ENCODE results near the gene SHLD1. TPM values are rescaled to one million over a fixed set of nuclear protein-coding genes. Genes with fewer than 3 reads are reported as not detected.
A peak's percentile ranks its signal among the peaks of the same experiment; 100 is the strongest.

Gene SHLD1
- total RNA-seq, 1 donor from 2014 or later, result 3.5 TPM

DNA sequence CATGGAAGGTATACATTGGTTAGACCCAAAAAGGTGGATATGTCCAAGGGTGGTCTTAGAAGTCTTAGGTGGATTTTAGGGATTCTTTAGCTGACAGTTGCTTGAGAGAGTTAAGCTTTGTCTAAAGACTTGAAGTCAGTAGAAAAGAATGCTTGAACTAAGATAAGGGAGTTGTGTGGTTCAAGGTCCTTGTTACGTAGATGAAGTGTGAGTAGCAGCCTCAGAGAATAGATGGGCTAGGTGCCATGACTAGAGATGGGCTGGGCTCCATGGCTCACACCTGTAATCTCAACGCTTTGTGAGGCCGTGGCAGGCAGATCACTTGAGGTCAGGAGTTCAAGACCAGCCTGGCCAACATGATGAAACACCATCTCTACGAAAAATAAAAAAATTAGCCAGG, 1.7 kb downstream of the SHLD1 start:
- Histone ChIP-seq H3K79me2 (ENCODE audit: insufficient read depth, low read length) (no peaks in the 10 kb centered on the region), H3K9me3 (ENCODE audit: insufficient read depth, low read depth, low read length) (no peaks in the 10 kb centered on the region), H3K4me1 (ENCODE audit: insufficient read depth, low read length) (peaks cover 3% of the 10 kb centered on the region), H3K36me3 (ENCODE audit: insufficient read depth, low read length) (no peaks in the 10 kb centered on the region), H4K20me1 (ENCODE audit: insufficient read depth, low read length) (no peaks in the 10 kb centered on the region), H2AFZ (ENCODE audit: low read depth, low read length) (no peak overlapping the region), H3K4me2 (ENCODE audit: low read length) (no peak overlapping the region), H3K27me3 (ENCODE audit: insufficient read depth, low read length) (no peaks in the 10 kb centered on the region), H3K9ac (ENCODE audit: low read length) (no peak overlapping the region), H3K27ac (ENCODE audit: low read depth, low read length) (no peak overlapping the region), H3K4me3 (ENCODE audit: insufficient read depth, low read depth, low read length) (no peak overlapping the region)
- FAIRE-seq (no peak), DNase-seq (ENCODE audit: low read depth) (peak; percentile 44)
- Mint-ChIP-seq H3K36me3 (ENCODE audit: low read depth, unreplicated experiment) (peaks cover 2% of the 10 kb centered on the region), H3K4me3 (ENCODE audit: unreplicated experiment) (peak overlapping the region; percentile 20), H3K4me1 (ENCODE audit: low read depth, unreplicated experiment) (peaks cover 2% of the 10 kb centered on the region), H3K9me3 (ENCODE audit: unreplicated experiment) (no peaks in the 10 kb centered on the region), H3K27me3 (ENCODE audit: low read depth, unreplicated experiment) (no peaks in the 10 kb centered on the region), H3K27ac (ENCODE audit: unreplicated experiment) (no peak overlapping the region)
- TF ChIP-seq EZH2 (IDR thresholded peaks at IDR 0.05; ENCODE audit: insufficient read depth, low read length), result no peak
- TF ChIP-seq, protein P1, sequence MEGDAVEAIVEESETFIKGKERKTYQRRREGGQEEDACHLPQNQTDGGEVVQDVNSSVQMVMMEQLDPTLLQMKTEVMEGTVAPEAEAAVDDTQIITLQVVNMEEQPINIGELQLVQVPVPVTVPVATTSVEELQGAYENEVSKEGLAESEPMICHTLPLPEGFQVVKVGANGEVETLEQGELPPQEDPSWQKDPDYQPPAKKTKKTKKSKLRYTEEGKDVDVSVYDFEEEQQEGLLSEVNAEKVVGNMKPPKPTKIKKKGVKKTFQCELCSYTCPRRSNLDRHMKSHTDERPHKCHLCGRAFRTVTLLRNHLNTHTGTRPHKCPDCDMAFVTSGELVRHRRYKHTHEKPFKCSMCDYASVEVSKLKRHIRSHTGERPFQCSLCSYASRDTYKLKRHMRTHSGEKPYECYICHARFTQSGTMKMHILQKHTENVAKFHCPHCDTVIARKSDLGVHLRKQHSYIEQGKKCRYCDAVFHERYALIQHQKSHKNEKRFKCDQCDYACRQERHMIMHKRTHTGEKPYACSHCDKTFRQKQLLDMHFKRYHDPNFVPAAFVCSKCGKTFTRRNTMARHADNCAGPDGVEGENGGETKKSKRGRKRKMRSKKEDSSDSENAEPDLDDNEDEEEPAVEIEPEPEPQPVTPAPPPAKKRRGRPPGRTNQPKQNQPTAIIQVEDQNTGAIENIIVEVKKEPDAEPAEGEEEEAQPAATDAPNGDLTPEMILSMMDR (IDR thresholded peaks at IDR 0.05; ENCODE audit: insufficient read depth, low read depth, low read length), result no peak

DNA sequence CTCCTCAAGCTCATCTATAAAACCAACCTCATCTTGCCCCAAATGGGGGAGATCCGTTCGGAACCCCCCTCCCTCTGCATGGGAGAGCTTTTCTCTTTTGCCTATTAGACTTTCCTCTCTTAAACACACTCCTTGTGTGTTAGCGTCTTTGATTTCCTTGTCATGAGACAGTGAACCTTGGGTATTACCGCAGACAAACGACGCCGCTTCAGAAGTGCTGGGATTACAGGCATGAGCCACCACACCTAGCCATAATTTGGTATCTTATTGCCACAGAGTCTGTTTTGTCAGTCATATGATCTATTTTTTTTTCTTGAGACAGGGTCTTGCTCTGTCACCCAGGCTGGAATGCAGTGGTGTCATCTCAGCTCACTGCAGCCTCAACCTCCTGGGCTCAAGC, 3.6 kb downstream of the SHLD1 start:
- peaks cover 3% of the 10 kb centered on the region for H3K4me1 ChIP-seq (ENCODE audit: insufficient read depth, low read length)
- TF ChIP-seq EZH2 (IDR thresholded peaks at IDR 0.05; ENCODE audit: insufficient read depth, low read length), result no peak
- TF ChIP-seq, protein P1 (IDR thresholded peaks at IDR 0.05; ENCODE audit: insufficient read depth, low read depth, low read length), result no peak
- H3K4me3 ChIP-seq (ENCODE audit: insufficient read depth, low read depth, low read length), result no peak overlapping the region
- Mint-ChIP-seq H3K9me3 (ENCODE audit: unreplicated experiment) (no peaks in the 10 kb centered on the region), H3K27me3 (ENCODE audit: low read depth, unreplicated experiment) (no peaks in the 10 kb centered on the region), H3K27ac (ENCODE audit: unreplicated experiment) (no peak overlapping the region), H3K4me3 (ENCODE audit: unreplicated experiment) (no peak overlapping the region), H3K36me3 (ENCODE audit: low read depth, unreplicated experiment) (peaks cover 2% of the 10 kb centered on the region), H3K4me1 (ENCODE audit: low read depth, unreplicated experiment) (peaks cover 2% of the 10 kb centered on the region)
- H3K27me3 ChIP-seq (ENCODE audit: insufficient read depth, low read length), result no peaks in the 10 kb centered on the region
- no peak overlapping the region for H3K4me2 ChIP-seq (ENCODE audit: low read length)
- DNase-seq (ENCODE audit: low read depth), result no peak
- no peak overlapping the region for H3K27ac ChIP-seq (ENCODE audit: low read depth, low read length)
- H3K9me3 ChIP-seq (ENCODE audit: insufficient read depth, low read depth, low read length), result no peaks in the 10 kb centered on the region
- no peak for FAIRE-seq
- no peaks in the 10 kb centered on the region for H3K36me3 ChIP-seq (ENCODE audit: insufficient read depth, low read length)
- no peak overlapping the region for H2AFZ ChIP-seq (ENCODE audit: low read depth, low read length)
- no peak overlapping the region for H3K9ac ChIP-seq (ENCODE audit: low read length)
- no peaks in the 10 kb centered on the region for H3K79me2 ChIP-seq (ENCODE audit: insufficient read depth, low read length)
- no peaks in the 10 kb centered on the region for H4K20me1 ChIP-seq (ENCODE audit: insufficient read depth, low read length)

DNA sequence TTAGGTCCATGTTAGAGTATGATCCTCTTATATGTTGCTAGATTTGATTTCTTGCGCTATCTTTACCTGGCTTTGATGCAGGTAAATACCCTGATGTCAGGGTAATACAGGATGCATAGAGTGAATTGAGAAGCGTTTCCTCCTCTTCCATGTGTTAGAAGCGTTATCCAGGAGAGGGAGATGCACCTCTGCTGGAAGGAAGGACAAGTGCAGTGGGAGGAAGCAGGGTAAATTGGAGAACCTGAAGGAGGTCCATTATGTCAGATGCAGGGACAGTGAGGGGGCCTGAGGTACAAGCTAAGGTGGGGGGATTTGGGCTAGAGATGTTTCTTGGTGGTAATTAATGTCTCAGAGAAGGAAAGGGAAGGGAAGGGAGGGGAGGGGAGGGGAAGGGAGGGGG, 7.7 kb downstream of the SHLD1 start:
- no peak overlapping the region for H3K4me3 ChIP-seq (ENCODE audit: insufficient read depth, low read depth, low read length)
- no peaks in the 10 kb centered on the region for H3K27me3 Mint-ChIP-seq (ENCODE audit: low read depth, unreplicated experiment)
- no peak overlapping the region for H3K4me2 ChIP-seq (ENCODE audit: low read length)
- H3K9me3 Mint-ChIP-seq (ENCODE audit: unreplicated experiment), result no peaks in the 10 kb centered on the region
- no peaks in the 10 kb centered on the region for H3K36me3 ChIP-seq (ENCODE audit: insufficient read depth, low read length)
- H3K27ac ChIP-seq (ENCODE audit: low read depth, low read length), result no peak overlapping the region
- no peak overlapping the region for H2AFZ ChIP-seq (ENCODE audit: low read depth, low read length)
- H3K36me3 Mint-ChIP-seq (ENCODE audit: low read depth, unreplicated experiment), result peaks cover 2% of the 10 kb centered on the region
- no peaks in the 10 kb centered on the region for H4K20me1 ChIP-seq (ENCODE audit: insufficient read depth, low read length)
- H3K27ac Mint-ChIP-seq (ENCODE audit: unreplicated experiment), result no peak overlapping the region
- H3K9me3 ChIP-seq (ENCODE audit: insufficient read depth, low read depth, low read length), result no peaks in the 10 kb centered on the region
- H3K79me2 ChIP-seq (ENCODE audit: insufficient read depth, low read length), result no peaks in the 10 kb centered on the region
- FAIRE-seq, result no peak
- no peaks in the 10 kb centered on the region for H3K4me1 Mint-ChIP-seq (ENCODE audit: low read depth, unreplicated experiment)
- no peak overlapping the region for H3K9ac ChIP-seq (ENCODE audit: low read length)
- TF ChIP-seq EZH2 (IDR thresholded peaks at IDR 0.05; ENCODE audit: insufficient read depth, low read length), result no peak
- TF ChIP-seq, protein P1 (IDR thresholded peaks at IDR 0.05; ENCODE audit: insufficient read depth, low read depth, low read length), result no peak
- no peak overlapping the region for H3K4me3 Mint-ChIP-seq (ENCODE audit: unreplicated experiment)
- no peaks in the 10 kb centered on the region for H3K4me1 ChIP-seq (ENCODE audit: insufficient read depth, low read length)
- H3K27me3 ChIP-seq (ENCODE audit: insufficient read depth, low read length), result no peaks in the 10 kb centered on the region
- no peak for DNase-seq (ENCODE audit: low read depth)
